Skeletal muscle cell (primary cell): Measurements from ENCODE around the gene RBM3.
A peak's percentile ranks its signal among the peaks of the same experiment; 100 is the strongest.

Source experiments
- DNase-seq: peaks from one replicate; pipeline ENCODE4 v3.0.0-alpha.2; 2010; ENCODE audit warnings: low read depth
- H3K4me3 ChIP-seq: 2 replicates; pipeline ENCODE4 v1.5.1; 2011; ENCODE audit warnings: low read depth, mild to moderate bottlenecking, control low read depth, low read length, moderate library complexity

RBM3 gene

DNA sequence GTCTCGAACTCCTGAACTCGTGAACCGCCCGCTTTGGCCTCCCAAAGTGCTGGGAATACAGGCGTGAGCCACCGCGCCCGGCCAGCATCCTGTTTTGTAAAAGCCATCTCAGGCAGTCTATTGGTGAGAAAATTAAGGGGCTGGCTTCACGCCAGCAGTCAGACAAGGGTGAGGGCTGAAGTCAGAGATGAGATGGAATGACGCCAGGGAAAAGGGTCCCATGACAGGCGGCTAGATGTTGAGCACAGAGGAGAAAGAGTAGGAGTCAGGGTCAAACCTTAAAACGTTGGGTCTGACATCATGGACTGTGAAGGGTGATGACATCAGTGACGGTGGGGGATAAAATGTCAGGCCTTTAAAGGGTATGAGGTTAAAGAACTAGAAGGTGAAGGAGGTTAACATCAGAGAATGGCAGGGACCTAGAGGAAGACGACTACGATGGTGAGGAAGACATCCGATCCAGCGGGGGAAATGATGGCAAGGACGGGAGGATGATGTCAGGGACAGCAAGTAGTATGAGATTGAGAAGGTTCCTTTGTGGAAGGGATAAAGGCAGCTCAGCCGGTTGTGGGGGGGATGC lies 504 bp upstream of the RBM3 start:
- no peak for DNase-seq
- peak overlapping the region; percentile 74 for H3K4me3 ChIP-seq

- no peak for DNase-seq
- H3K4me3 ChIP-seq = peak overlapping the region; percentile 74
Measured at GRCh38 chrX:48575642-48576041, 1.4 kb downstream of the RBM3 start.

GRCh38 chrX:48576108-48576507 lies 1.8 kb downstream of the RBM3 start:
- no peak for DNase-seq

GRCh38 chrX:48578661-48579128 lies 4.4 kb downstream of the RBM3 start:
- no peak overlapping the region for H3K4me3 ChIP-seq
- no peak for DNase-seq

More at GRCh38 chrX:48576108-48576507, 1.8 kb downstream of the RBM3 start:
- peak overlapping the region; percentile 74 for H3K4me3 ChIP-seq

GRCh38 chrX:48579259-48579658 lies 5.0 kb downstream of the RBM3 start:
- no peak overlapping the region for H3K4me3 ChIP-seq
- DNase-seq = no peak

- H3K4me3 ChIP-seq = no peak overlapping the region
- DNase-seq = no peak
Measured at GRCh38 chrX:48580662-48581061, 6.4 kb downstream of the RBM3 start.

GRCh38 chrX:48584698-48585097 lies 10.4 kb downstream of the RBM3 start:
- DNase-seq = no peak
- H3K4me3 ChIP-seq = no peak overlapping the region

- no peak for DNase-seq
Measured at GRCh38 chrX:48589482-48590162, 15.3 kb downstream of the RBM3 start.

GRCh38 chrX:48590203-48591103 lies 16.2 kb downstream of the RBM3 start:
- DNase-seq = no peak

More at GRCh38 chrX:48589482-48590162, 15.3 kb downstream of the RBM3 start:
- H3K4me3 ChIP-seq = no peak overlapping the region

GRCh38 chrX:48591255-48591791 lies 17.0 kb downstream of the RBM3 start:
- no peak overlapping the region for H3K4me3 ChIP-seq

More at GRCh38 chrX:48590203-48591103, 16.2 kb downstream of the RBM3 start:
- no peak overlapping the region for H3K4me3 ChIP-seq

DNA sequence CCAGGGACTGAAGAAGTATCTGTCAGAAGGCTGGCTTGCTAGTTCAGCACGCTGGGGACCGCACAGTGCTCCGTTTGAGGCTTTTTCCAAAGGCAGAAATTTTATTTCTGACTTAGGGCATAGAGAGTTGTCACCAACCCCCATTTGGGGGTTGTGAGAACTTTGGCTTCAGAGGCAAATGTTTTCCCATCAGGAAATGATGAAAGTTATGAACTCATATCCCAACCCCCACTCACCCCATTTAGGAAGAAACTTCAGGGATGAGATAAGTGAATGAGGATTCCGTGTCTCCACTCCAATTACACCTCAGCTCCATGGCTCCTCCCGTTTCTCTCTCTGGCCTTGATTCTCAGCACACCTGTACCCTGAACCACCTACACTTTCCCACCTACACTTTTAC lies 18.7 kb downstream of the RBM3 start:
- no peak overlapping the region for H3K4me3 ChIP-seq
- no peak for DNase-seq

More at GRCh38 chrX:48591255-48591791, 17.0 kb downstream of the RBM3 start:
- peak; percentile 72 for DNase-seq

- H3K4me3 ChIP-seq = no peak overlapping the region
Measured at GRCh38 chrX:48595929-48596328, 21.6 kb downstream of the RBM3 start.

GRCh38 chrX:48597353-48598264 lies 23.3 kb downstream of the RBM3 start, which contains the start of gene WDR13:
Gene WDR13 (plus strand): TSS chrX:48597492. CDS start chrX:48597997, 505 bp downstream.
- H3K4me3 ChIP-seq = peak within 1 kb of the TSS; percentile 58
- peak; percentile 88 for DNase-seq

More at GRCh38 chrX:48595929-48596328, 21.6 kb downstream of the RBM3 start:
- DNase-seq = no peak

DNA sequence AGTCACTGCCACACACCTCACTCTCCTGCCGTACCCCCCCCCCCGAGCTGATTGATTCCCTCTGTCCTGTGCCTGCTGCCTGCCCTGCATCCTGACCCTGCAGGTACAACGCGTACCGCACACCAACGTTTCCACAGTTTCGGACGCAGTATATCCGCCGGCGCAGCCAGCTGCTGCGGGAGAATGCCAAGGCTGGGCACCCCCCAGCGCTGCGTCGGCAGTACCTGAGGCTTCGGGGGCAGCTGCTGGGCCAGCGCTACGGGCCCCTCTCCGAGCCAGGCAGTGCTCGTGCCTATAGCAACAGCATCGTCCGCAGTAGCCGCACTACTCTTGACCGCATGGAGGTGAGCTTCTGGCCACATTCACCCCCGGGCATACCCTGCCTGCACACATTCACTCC lies 24.3 kb downstream of the RBM3 start:
- peak overlapping the region; percentile 58 for H3K4me3 ChIP-seq
- no peak for DNase-seq

DNA sequence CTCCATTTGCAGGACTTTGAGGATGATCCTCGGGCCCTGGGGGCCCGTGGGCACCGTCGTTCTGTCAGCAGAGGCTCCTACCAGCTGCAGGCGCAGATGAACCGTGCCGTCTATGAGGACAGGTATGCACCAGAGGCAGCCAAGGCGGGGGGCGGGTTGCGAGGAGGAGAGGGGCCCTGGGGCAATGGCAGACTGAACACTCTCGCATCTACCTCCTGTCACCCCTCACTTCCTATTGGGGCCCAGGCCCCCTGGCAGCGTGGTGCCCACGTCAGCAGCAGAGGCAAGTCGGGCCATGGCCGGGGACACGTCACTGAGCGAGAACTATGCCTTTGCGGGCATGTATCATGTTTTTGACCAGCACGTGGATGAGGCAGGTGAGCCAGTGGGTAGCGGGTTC lies 25.1 kb downstream of the RBM3 start:
- DNase-seq = no peak
- H3K4me3 ChIP-seq = no peak overlapping the region

- DNase-seq = no peak
- no peak overlapping the region for H3K4me3 ChIP-seq
Measured at GRCh38 chrX:48600226-48600625, 25.9 kb downstream of the RBM3 start.

GRCh38 chrX:48601741-48602394 lies 27.6 kb downstream of the RBM3 start:
- no peak overlapping the region for H3K4me3 ChIP-seq
- DNase-seq = no peak

- H3K4me3 ChIP-seq = no peak overlapping the region
Measured at GRCh38 chrX:48604701-48605100, 30.4 kb downstream of the RBM3 start.

More at GRCh38 chrX:48604701-48605100, 30.4 kb downstream of the RBM3 start:
- no peak for DNase-seq
